ENCODE data around the gene STXBP6.
"Not testable (repeated sequence)": the region's sequence is repeated elsewhere in the genome, so short reads cannot be mapped to it uniquely, and the experiment has no call there.

The STXBP6 gene

GRCh38 chr14:24774187-24774915 is 275.6 kb downstream of the STXBP6 start:
- TF ChIP-seq MYC (IDR thresholded peaks at IDR 0.05; ENCODE audit: low read depth, low read length) (no peak), MAX (IDR thresholded peaks at IDR 0.05; ENCODE audit: low read depth, low read length) (no peak), POLR2A (IDR thresholded peaks at IDR 0.05; ENCODE audit: extremely low read depth, insufficient read length) (no peak)
- TF ChIP-seq, protein P1, sequence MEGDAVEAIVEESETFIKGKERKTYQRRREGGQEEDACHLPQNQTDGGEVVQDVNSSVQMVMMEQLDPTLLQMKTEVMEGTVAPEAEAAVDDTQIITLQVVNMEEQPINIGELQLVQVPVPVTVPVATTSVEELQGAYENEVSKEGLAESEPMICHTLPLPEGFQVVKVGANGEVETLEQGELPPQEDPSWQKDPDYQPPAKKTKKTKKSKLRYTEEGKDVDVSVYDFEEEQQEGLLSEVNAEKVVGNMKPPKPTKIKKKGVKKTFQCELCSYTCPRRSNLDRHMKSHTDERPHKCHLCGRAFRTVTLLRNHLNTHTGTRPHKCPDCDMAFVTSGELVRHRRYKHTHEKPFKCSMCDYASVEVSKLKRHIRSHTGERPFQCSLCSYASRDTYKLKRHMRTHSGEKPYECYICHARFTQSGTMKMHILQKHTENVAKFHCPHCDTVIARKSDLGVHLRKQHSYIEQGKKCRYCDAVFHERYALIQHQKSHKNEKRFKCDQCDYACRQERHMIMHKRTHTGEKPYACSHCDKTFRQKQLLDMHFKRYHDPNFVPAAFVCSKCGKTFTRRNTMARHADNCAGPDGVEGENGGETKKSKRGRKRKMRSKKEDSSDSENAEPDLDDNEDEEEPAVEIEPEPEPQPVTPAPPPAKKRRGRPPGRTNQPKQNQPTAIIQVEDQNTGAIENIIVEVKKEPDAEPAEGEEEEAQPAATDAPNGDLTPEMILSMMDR (IDR thresholded peaks at IDR 0.05; ENCODE audit: low read depth, low read length): no peak
- H3K4me3 ChIP-seq (ENCODE audit: low read depth, low read length): no peak overlapping the region
- DNase-seq (ENCODE audit: low read depth): no peak

DNA sequence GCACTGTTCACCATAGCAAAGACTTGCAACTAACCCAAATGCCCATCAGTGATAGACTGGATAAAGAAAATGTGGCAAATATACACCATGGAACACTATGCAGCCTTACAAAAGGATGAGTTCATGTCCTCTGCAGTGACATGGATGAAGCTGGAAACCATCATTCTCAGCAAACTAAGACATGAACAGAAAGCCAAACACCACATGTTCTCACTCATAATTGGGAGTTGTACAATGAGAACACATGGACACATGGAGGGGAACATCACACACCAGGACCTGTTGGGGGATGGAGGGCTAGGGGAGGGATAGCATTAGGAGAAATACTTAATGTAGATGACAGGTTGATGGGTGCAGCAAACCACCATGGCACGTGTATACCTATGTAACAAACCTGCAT is 276.4 kb downstream of the STXBP6 start:
- DNase-seq (ENCODE audit: low read depth); H3K4me3 ChIP-seq (ENCODE audit: low read depth, low read length): not testable (repeated sequence)

DNA sequence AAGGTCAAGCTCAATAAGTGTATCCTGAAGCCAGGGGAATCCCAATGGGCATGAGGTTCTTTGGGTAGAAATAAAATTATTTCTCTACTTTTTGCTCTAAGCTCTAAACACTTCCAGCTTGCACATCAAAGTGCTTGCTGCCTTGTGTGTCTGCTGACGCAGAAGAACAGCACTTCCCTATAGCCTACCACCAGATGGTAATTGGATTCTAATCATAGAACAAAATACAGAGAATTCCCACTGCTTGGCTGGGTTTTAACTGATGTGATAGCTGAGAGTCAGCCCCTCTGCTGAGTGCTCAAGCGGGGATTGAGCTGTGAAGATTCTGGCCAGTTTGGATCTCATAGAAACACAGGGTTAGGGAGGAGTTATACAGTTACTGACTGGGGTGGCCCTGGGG is 283.5 kb downstream of the STXBP6 start:
- TF ChIP-seq, protein P1 (IDR thresholded peaks at IDR 0.05; ENCODE audit: low read depth, low read length): no peak
- no peak for TF ChIP-seq MAX (IDR thresholded peaks at IDR 0.05; ENCODE audit: low read depth, low read length)
- TF ChIP-seq MYC (IDR thresholded peaks at IDR 0.05; ENCODE audit: low read depth, low read length): no peak
- TF ChIP-seq POLR2A (IDR thresholded peaks at IDR 0.05; ENCODE audit: extremely low read depth, insufficient read length): no peak
- H3K4me3 ChIP-seq (ENCODE audit: low read depth, low read length): no peak overlapping the region

GRCh38 chr14:24761141-24761540 is 288.8 kb downstream of the STXBP6 start:
- DNase-seq (ENCODE audit: low read depth): no peak
- no peak overlapping the region for H3K4me3 ChIP-seq (ENCODE audit: low read depth, low read length)
- TF ChIP-seq MYC (IDR thresholded peaks at IDR 0.05; ENCODE audit: low read depth, low read length): no peak
- TF ChIP-seq POLR2A (IDR thresholded peaks at IDR 0.05; ENCODE audit: extremely low read depth, insufficient read length): no peak
- TF ChIP-seq, protein P1 (IDR thresholded peaks at IDR 0.05; ENCODE audit: low read depth, low read length): no peak
- no peak for TF ChIP-seq MAX (IDR thresholded peaks at IDR 0.05; ENCODE audit: low read depth, low read length)

More for the DNA sequence above, 283.5 kb downstream of the STXBP6 start:
- no peak for DNase-seq (ENCODE audit: low read depth)

All from NB4 (cell line).